Left kidney (tissue), 2 donors: ENCODE results near the gene KRT80. TPM values are rescaled to one million over a fixed set of nuclear protein-coding genes. Genes with fewer than 3 reads are reported as not detected.
A peak's percentile ranks its signal among the peaks of the same experiment; 100 is the strongest.

Source experiments
- DNase-seq: peaks from one replicate; pipeline ENCODE4 v3.0.0-alpha.2; 2013
- polyA plus RNA-seq: library from polyadenylated mRNA; unstranded; fragments of 120-200 nt; gene quantifications from one replicate; pipeline ENCODE4 v1.2.1, GENCODE V29; 2013; ENCODE audit not compliant: insufficient read length

Gene KRT80
- polyA plus RNA-seq, 1 donor: 0.80 TPM

DNA sequence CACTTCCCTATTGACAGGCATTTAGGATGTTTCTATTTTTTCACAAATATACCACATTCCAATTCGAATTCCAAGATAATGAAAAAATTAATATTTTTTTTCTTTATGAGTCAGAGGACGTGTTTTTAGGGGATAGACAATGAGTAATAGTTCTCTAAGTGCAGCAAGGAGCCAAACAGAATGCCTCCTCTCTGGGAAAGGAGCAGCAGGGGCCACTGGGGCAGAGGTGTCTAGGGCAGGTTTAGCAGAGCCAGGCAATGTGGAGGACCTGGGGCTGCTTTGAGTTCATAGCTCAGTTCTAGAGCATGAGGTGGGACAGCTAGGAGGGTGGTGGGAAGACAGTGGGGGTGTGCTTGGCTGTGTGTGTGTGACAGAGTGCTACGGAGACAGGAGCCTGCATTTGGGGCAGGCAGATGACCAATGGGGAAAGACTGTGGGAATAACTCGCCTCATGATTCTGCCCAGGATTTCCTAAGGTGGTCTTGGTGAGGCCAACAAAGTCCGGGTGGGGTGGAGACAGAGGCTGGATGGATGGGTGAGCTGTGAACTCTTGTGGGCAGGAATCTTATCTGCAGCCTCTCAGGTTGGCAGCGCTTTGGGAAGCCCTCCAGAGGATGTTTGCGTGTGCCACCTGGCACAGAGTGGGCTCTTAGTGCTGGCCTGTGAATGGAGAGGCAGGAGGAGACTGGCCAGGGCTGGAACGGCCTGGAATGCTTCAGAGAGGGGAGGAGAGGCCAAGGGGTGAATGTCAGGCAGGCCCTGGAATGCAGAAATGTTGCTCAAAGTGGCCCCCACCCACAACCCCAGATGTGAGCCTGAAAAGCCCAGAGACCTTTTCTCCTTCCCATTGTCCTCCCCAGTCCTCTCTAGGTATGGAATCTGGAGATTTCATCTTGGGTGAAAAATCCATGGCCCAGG lies 38.8 kb upstream of the KRT80 start:
- no peak for DNase-seq

- DNase-seq: no peak
These were observed 38.1 kb upstream of the KRT80 start for GRCh38 chr12:52229836-52230343.

DNA sequence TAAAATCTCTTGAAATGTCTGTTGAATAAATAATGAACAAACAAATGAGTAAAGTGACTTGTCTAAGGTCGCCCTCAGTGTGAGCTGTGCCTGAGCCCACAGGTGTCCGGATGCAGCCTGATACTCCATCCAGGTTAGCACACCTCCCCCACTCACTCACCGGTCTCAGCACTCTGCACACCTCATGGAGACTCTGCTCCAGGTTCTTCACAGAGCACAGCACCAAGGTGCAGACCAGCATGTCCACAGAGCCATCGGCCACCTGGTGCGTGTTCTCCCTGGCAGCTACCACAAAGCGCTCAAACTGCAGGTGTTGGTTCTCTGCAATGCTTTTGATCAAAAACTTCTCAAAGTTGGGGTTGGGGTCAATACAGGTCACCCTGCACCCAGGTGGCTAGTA lies 37.1 kb upstream of the KRT80 start:
- DNase-seq: no peak

DNA sequence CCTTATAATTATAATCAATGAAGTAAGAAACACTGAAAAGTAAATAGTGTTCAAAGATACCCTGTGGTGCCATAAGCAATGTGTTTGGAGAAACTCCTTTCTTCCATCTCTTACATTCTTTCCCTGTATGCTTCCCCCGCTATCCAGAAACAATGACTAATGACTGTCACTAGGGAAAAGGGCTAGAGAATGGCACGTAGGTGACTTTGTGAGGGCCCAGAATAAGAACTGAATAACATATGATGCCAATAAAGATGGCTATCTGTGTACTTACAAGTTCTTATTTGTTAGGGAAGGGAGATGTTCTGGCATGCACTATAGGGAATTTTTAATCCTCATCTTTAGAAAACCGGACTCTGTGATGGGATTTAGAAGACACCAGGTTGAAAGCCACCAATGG lies 36.6 kb upstream of the KRT80 start:
- no peak for DNase-seq

- DNase-seq: no peak
These were observed 35.9 kb upstream of the KRT80 start for GRCh38 chr12:52227606-52228166.

DNA sequence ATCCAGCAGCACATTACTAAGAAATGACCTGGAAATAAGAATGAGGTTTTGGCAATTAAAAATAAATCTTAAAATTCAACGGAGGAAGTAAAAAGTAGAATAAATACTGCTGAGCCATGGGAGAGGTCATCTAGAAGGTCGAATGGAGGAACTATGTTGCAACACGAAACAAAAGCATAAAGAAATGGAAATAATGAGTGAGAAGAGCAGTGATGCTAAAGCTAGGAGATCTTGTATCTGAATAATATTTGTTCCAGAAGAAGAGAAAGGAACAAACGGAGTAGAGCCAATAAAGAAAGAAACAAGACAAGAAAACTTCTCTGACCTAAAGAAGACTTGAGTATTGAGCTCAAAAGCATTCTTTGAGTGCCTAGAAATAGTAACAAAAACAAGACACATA lies 34.6 kb upstream of the KRT80 start:
- no peak for DNase-seq

DNA sequence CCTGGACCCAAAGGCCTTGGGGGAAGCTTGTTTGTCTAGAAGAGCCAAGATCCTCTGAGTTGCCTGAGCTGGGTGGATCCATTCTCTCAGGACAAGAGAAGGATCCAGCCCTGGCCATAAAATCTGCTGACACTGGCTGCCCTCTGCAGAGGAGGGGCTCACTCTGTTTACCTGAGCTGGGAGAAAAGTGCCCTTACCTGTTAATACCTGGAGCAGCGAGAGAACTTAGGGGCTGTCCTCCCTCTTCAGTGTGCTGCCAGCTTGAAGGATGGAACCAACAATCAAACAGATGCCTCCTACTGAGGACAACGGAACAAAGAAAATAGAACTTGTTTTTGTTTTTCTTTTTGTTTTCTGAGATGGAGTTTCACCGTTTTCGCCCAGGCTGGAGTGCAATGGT lies 33.9 kb upstream of the KRT80 start:
- DNase-seq: no peak

- DNase-seq: no peak
These were observed 32.3 kb upstream of the KRT80 start for GRCh38 chr12:52224151-52224550.

GRCh38 chr12:52223406-52224039 lies 31.7 kb upstream of the KRT80 start:
- DNase-seq: no peak

DNA sequence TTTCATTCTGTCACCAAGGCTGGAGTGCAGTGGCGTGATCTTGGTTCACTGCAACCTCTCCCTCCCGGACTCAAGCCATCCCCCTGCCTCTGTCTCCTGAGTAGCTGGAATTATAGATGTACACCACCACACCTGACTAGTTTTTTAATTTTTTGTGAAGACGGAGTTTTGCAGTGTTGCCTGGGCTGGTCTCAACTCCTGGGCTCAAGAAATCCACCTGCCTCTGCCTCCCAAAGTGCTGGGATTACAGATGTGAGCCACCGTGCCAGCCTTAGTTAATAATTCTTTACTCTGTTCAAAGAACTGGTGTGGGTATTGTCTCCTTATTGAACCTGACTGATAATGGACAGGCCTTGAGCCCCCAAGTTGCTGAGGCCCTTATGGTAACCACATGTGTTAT lies 30.9 kb upstream of the KRT80 start:
- DNase-seq: no peak

DNA sequence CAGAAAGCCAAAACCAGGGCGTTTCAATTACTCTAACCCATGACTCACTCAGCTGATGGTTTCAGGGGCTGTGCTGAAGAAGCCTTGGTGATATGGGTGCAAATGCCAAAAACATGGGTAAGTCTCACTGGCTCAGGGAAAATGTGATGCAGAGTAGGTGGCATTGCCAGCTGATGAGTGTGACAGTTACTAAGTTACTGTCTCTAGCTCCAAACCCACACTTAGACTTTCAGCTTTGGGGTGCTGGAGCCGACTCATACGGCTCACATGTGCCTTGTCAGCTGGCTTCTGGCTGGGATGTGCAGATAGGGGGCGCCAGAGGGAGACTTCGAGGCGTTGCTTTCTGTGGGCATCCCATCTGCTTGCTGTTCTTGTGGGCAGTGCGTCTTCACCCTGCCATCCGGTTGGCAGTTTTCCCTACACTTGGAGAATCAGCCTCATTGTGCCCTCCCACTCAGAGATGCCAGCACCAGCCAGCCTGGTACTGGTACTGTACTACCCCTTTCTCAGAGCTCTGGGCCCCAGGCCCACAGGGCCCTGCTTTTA lies 30.2 kb upstream of the KRT80 start:
- DNase-seq: peak; percentile 46

GRCh38 chr12:52221070-52221781 lies 29.4 kb upstream of the KRT80 start:
- DNase-seq: no peak

- no peak for DNase-seq
These were observed 28.7 kb upstream of the KRT80 start for GRCh38 chr12:52220477-52220876.

DNA sequence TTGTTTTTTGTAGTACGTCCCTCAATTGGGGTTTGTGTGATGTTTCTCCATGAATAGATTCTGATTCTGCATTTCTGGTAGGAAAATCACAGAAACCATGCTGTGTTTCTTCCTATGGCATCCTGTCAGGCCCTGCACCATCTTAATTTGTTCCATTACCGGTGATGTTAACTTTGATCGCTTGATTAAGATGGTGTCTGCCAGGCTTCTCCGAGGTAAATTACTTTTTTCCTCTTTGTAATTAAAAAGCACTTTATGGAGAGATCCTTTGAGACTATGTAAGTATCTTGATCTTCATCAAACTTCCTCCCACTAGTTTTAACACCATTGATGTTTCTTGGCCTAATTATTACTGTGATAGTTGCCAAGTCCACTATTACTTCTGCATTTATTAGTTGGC lies 26.2 kb upstream of the KRT80 start:
- DNase-seq: no peak

DNA sequence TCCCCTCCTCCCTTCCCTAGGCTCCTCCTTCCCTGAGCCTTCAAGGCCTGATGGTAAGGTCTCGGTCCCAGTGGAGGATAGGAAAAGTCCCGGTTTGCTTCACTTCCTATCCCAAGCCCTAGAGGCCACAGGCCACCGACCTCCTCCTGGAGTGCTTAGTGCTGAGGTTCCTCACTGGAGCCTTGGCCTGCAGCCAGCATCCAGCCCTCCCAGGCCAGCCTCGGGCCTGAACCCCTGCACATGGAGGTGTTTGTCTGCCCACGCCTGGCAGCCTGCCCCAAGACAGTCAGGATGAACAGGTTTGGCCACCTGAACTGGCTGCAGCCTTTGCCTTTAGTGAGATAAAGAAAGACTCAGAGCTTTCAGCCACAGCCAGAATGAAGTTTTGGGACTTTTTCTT lies 25.4 kb upstream of the KRT80 start:
- DNase-seq: no peak

- no peak for DNase-seq
These were observed 25.0 kb upstream of the KRT80 start for GRCh38 chr12:52216807-52217206.

DNA sequence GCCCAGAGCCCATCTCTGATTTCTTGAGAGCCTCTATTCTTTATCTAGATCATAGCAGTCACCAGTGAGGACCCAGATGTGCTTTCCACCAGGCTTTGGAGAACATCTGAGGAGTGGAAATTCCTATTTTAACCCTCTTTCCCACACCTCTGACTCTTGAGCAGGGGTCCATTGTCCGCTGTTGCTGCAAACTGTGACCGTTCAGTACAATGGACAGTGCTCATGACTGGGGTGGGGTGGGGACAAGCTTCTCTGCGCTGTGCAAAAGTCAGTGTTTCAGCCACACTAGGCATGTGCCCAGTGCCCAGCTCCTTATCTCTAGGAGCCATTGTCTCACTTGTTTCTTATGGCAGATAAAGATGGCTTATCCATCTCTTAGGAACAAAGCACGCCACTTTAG lies 24.3 kb upstream of the KRT80 start:
- no peak for DNase-seq

- DNase-seq: no peak
These were observed 23.8 kb upstream of the KRT80 start for GRCh38 chr12:52215587-52216031.

DNA sequence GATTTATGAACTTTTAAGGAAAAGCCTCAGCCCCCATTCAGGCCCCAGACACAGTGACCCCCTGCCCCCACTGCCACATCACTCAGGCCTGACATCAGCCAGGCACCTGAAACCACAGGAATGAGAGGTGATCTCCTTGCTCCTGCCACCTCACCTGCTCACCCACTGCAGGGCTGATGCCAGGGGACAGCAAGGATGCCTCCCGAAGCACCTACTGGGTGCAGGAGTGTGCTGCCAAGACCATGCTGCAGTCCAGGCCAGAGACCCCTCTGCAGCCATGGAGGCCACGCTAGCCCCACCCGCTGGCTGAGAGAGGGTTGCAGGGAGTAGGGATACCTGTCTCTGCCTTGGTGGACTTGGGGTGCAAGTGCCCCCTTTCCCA lies 22.6 kb upstream of the KRT80 start:
- DNase-seq: no peak

DNA sequence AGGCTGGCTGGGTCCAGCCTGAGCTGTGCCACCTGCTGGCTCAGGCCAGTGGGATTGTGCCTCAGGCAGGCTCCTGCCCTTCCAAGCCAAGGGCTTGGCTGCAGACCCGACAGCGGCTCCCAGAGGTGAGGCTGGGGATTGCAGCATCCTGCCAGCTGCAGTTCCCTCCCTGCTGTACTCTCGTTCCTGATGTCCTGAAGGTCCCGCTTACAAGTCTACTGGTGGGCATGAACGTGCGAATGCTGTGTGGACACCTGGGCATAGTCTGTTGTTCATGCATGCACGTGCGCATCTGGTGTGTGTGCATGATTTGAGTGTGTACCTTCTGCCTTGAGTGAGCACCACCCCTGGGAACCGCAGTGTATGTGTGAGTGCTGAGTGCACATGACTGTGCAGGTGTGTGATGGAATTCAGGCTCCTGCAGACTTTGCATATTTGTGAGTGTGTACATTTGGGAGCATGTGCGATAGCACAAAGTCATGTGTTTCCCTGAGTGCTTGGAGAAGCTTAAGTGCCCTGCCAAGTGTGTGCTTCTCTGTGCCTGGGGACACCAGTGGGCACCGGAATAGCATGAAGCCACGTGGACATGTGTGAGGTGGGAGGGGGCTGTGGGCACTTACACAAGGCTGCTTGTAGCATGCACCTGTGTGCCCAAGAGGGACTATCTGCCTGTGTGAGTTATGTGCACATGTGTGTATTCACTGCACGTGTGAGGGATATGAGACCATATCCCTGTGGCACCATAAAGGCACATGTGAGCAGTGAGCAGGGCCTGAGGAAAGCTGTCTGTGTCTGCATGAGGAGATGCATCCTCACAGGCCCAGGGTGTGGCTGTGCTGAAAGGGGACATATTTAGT lies 22.0 kb upstream of the KRT80 start:
- DNase-seq: peak; percentile 67
